Measurements from ENCODE around the gene PHRF1.
"Not testable (repeated sequence)": the region's sequence is repeated elsewhere in the genome, so short reads cannot be mapped to it uniquely, and the experiment has no call there.

The PHRF1 gene

GRCh38 chr11:643366-643765 is 67.1 kb downstream of the PHRF1 start:
- Histone ChIP-seq H3K56ac (ENCODE audit: low read length) (no peak overlapping the region), H3K18ac (ENCODE audit: low read length) (no peak overlapping the region), H3K36me3 (ENCODE audit: control insufficient read depth, insufficient read depth, low read length) (no peaks in the 10 kb centered on the region), H3K4me2 (ENCODE audit: low read length) (no peak overlapping the region), H3K4me3 (ENCODE audit: low read length) (no peak overlapping the region), H4K8ac (ENCODE audit: low read depth, low read length) (no peak overlapping the region), H3K4me1 (ENCODE audit: control insufficient read depth, low read depth, low read length) (no peaks in the 10 kb centered on the region), H3K9ac (ENCODE audit: low read length) (no peak overlapping the region), H3K23ac (ENCODE audit: low read length) (no peak overlapping the region), H2BK5ac (ENCODE audit: low read length) (no peak overlapping the region), H3K79me2 (ENCODE audit: control insufficient read depth, insufficient read depth, low read length) (no peaks in the 10 kb centered on the region), H3K79me1 (ENCODE audit: low read length) (no peaks in the 10 kb centered on the region), H2AK5ac (ENCODE audit: low read length) (no peak overlapping the region), H2BK15ac (replicated peaks; ENCODE audit: low read depth) (no peak overlapping the region), H4K5ac (ENCODE audit: low read length) (no peak overlapping the region), H3K27ac (ENCODE audit: low read depth, low read length) (no peak overlapping the region), H2BK120ac (ENCODE audit: low read depth, low read length) (no peak overlapping the region), H3K4ac (ENCODE audit: low read depth, low read length) (no peak overlapping the region), H3K27me3 (ENCODE audit: insufficient read depth, low read length, poor library complexity) (no peaks in the 10 kb centered on the region)
- WGBS (ENCODE audit: extremely low coverage, insufficient coverage, low lambda C conversion rate), result no CpG with 5 or more reads among the region's 9 CpGs
- no peak for DNase-seq

GRCh38 chr11:643849-644738 is 67.8 kb downstream of the PHRF1 start:
- H4K5ac ChIP-seq (ENCODE audit: low read length), result no peak overlapping the region
- no peak overlapping the region for H4K8ac ChIP-seq (ENCODE audit: low read depth, low read length)
- no peak overlapping the region for H3K56ac ChIP-seq (ENCODE audit: low read length)
- no peak overlapping the region for H3K4me3 ChIP-seq (ENCODE audit: low read length)
- no peak overlapping the region for H3K9ac ChIP-seq (ENCODE audit: low read length)
- WGBS (ENCODE audit: extremely low coverage, insufficient coverage, low lambda C conversion rate), result no CpG with 5 or more reads among the region's 50 CpGs
- no peaks in the 10 kb centered on the region for H3K36me3 ChIP-seq (ENCODE audit: control insufficient read depth, insufficient read depth, low read length)
- no peak overlapping the region for H3K27ac ChIP-seq (ENCODE audit: low read depth, low read length)
- no peak for DNase-seq
- no peaks in the 10 kb centered on the region for H3K79me1 ChIP-seq (ENCODE audit: low read length)
- no peak overlapping the region for H2AK5ac ChIP-seq (ENCODE audit: low read length)
- no peak overlapping the region for H2BK5ac ChIP-seq (ENCODE audit: low read length)
- no peak overlapping the region for H3K23ac ChIP-seq (ENCODE audit: low read length)
- no peak overlapping the region for H3K4ac ChIP-seq (ENCODE audit: low read depth, low read length)
- no peaks in the 10 kb centered on the region for H3K27me3 ChIP-seq (ENCODE audit: insufficient read depth, low read length, poor library complexity)
- no peak overlapping the region for H2BK120ac ChIP-seq (ENCODE audit: low read depth, low read length)
- no peak overlapping the region for H2BK15ac ChIP-seq (replicated peaks; ENCODE audit: low read depth)
- H3K79me2 ChIP-seq (ENCODE audit: control insufficient read depth, insufficient read depth, low read length), result no peaks in the 10 kb centered on the region
- H3K4me1 ChIP-seq (ENCODE audit: control insufficient read depth, low read depth, low read length), result no peaks in the 10 kb centered on the region
- H3K4me2 ChIP-seq (ENCODE audit: low read length), result no peak overlapping the region
- no peak overlapping the region for H3K18ac ChIP-seq (ENCODE audit: low read length)

GRCh38 chr11:645536-645935 is 69.3 kb downstream of the PHRF1 start:
- Histone ChIP-seq H3K23ac (ENCODE audit: low read length) (no peak overlapping the region), H2AK5ac (ENCODE audit: low read length) (no peak overlapping the region), H3K4me2 (ENCODE audit: low read length) (no peak overlapping the region), H3K36me3 (ENCODE audit: control insufficient read depth, insufficient read depth, low read length) (no peaks in the 10 kb centered on the region), H2BK120ac (ENCODE audit: low read depth, low read length) (no peak overlapping the region), H4K8ac (ENCODE audit: low read depth, low read length) (no peak overlapping the region), H3K9ac (ENCODE audit: low read length) (no peak overlapping the region), H4K5ac (ENCODE audit: low read length) (no peak overlapping the region), H3K79me1 (ENCODE audit: low read length) (no peaks in the 10 kb centered on the region), H3K4me1 (ENCODE audit: control insufficient read depth, low read depth, low read length) (no peaks in the 10 kb centered on the region), H3K4ac (ENCODE audit: low read depth, low read length) (no peak overlapping the region), H3K4me3 (ENCODE audit: low read length) (no peak overlapping the region), H3K79me2 (ENCODE audit: control insufficient read depth, insufficient read depth, low read length) (no peaks in the 10 kb centered on the region), H3K27me3 (ENCODE audit: insufficient read depth, low read length, poor library complexity) (no peaks in the 10 kb centered on the region), H3K27ac (ENCODE audit: low read depth, low read length) (no peak overlapping the region), H2BK5ac (ENCODE audit: low read length) (no peak overlapping the region), H2BK15ac (replicated peaks; ENCODE audit: low read depth) (no peak overlapping the region), H3K18ac (ENCODE audit: low read length) (no peak overlapping the region), H3K56ac (ENCODE audit: low read length) (no peak overlapping the region)
- DNase-seq, result no peak
- WGBS (ENCODE audit: extremely low coverage, insufficient coverage, low lambda C conversion rate), result no CpG with 5 or more reads among the region's 16 CpGs

- Histone ChIP-seq H3K79me2 (ENCODE audit: control insufficient read depth, insufficient read depth, low read length) (no peaks in the 10 kb centered on the region), H3K56ac (ENCODE audit: low read length) (no peak overlapping the region), H4K8ac (ENCODE audit: low read depth, low read length) (no peak overlapping the region), H2BK5ac (ENCODE audit: low read length) (no peak overlapping the region), H3K9ac (ENCODE audit: low read length) (no peak overlapping the region), H3K4me3 (ENCODE audit: low read length) (no peak overlapping the region), H3K18ac (ENCODE audit: low read length) (no peak overlapping the region), H3K27me3 (ENCODE audit: insufficient read depth, low read length, poor library complexity) (no peaks in the 10 kb centered on the region), H4K5ac (ENCODE audit: low read length) (no peak overlapping the region), H2AK5ac (ENCODE audit: low read length) (no peak overlapping the region), H2BK120ac (ENCODE audit: low read depth, low read length) (no peak overlapping the region), H3K4ac (ENCODE audit: low read depth, low read length) (no peak overlapping the region), H3K27ac (ENCODE audit: low read depth, low read length) (no peak overlapping the region), H3K4me2 (ENCODE audit: low read length) (no peak overlapping the region), H3K23ac (ENCODE audit: low read length) (no peak overlapping the region), H3K36me3 (ENCODE audit: control insufficient read depth, insufficient read depth, low read length) (no peaks in the 10 kb centered on the region), H3K79me1 (ENCODE audit: low read length) (no peaks in the 10 kb centered on the region), H2BK15ac (replicated peaks; ENCODE audit: low read depth) (no peak overlapping the region), H3K4me1 (ENCODE audit: control insufficient read depth, low read depth, low read length) (no peaks in the 10 kb centered on the region)
- DNase-seq, result no peak
- no CpG with 5 or more reads among the region's 14 CpGs for WGBS (ENCODE audit: extremely low coverage, insufficient coverage, low lambda C conversion rate)
These were observed 69.9 kb downstream of the PHRF1 start for GRCh38 chr11:646214-646613.

- not testable (repeated sequence) for H3K4me1 ChIP-seq (ENCODE audit: control insufficient read depth, low read depth, low read length); H3K4me3 ChIP-seq (ENCODE audit: low read length); H3K23ac ChIP-seq (ENCODE audit: low read length); H2BK5ac ChIP-seq (ENCODE audit: low read length); H2BK120ac ChIP-seq (ENCODE audit: low read depth, low read length); H4K5ac ChIP-seq (ENCODE audit: low read length); H3K27me3 ChIP-seq (ENCODE audit: insufficient read depth, low read length, poor library complexity); H3K27ac ChIP-seq (ENCODE audit: low read depth, low read length); H3K9ac ChIP-seq (ENCODE audit: low read length); H3K79me1 ChIP-seq (ENCODE audit: low read length); H4K8ac ChIP-seq (ENCODE audit: low read depth, low read length); H3K4me2 ChIP-seq (ENCODE audit: low read length); H3K56ac ChIP-seq (ENCODE audit: low read length); H3K18ac ChIP-seq (ENCODE audit: low read length); H3K4ac ChIP-seq (ENCODE audit: low read depth, low read length); H3K79me2 ChIP-seq (ENCODE audit: control insufficient read depth, insufficient read depth, low read length); H2BK15ac ChIP-seq (replicated peaks; ENCODE audit: low read depth); DNase-seq; H2AK5ac ChIP-seq (ENCODE audit: low read length); H3K36me3 ChIP-seq (ENCODE audit: control insufficient read depth, insufficient read depth, low read length)
- no CpG with 5 or more reads among the region's 14 CpGs for WGBS (ENCODE audit: extremely low coverage, insufficient coverage, low lambda C conversion rate)
These were observed 71.4 kb downstream of the PHRF1 start for GRCh38 chr11:647672-648158.
